ENCODE measurements around the gene CDC6. TPM values are rescaled to one million over a fixed set of nuclear protein-coding genes. Genes with fewer than 3 reads are reported as not detected.

CDC6 gene
- total and polyA plus RNA-seq, 12 donors: 0.49 to 3.0 (median 0.86) TPM

DNA sequence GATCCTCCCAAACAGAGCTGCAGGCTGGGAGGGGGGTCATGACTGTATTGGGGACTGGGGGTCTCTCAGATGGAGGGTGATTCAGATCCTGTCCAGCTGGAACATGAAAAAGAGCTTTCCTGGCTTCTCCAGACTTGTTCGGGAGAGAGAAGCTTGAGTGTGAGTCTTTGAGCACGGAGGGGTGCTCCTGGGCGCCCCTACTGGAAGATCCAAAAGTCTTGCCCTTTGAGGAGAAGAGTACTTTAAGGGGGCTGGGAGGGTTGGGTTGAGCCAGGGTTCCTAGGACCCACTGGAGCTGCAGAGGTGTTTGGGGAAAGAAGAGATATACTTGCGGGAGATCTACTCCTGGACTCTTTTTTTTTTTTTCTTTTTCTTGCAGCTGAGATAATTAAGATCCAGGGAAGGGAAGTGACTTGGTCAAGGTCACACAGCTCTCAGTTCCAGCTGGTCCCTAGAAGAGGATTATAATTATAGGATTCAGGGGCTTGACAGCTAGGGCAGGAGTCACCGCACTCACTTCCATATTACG, 29.7 kb downstream of the CDC6 start:
- TF ChIP-seq, protein P1, sequence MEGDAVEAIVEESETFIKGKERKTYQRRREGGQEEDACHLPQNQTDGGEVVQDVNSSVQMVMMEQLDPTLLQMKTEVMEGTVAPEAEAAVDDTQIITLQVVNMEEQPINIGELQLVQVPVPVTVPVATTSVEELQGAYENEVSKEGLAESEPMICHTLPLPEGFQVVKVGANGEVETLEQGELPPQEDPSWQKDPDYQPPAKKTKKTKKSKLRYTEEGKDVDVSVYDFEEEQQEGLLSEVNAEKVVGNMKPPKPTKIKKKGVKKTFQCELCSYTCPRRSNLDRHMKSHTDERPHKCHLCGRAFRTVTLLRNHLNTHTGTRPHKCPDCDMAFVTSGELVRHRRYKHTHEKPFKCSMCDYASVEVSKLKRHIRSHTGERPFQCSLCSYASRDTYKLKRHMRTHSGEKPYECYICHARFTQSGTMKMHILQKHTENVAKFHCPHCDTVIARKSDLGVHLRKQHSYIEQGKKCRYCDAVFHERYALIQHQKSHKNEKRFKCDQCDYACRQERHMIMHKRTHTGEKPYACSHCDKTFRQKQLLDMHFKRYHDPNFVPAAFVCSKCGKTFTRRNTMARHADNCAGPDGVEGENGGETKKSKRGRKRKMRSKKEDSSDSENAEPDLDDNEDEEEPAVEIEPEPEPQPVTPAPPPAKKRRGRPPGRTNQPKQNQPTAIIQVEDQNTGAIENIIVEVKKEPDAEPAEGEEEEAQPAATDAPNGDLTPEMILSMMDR (IDR thresholded peaks at IDR 0.05): peak; percentile 47 to 72 (median 59)
- 4 to 7% methylated on average over 6 of the region's 6 CpGs for WGBS, 2 donors
- Histone ChIP-seq H3K27me3 (no peaks in the 10 kb centered on the region), H3K4me3 (peak overlapping the region; percentile 7 to 100 (median 94)), H3K27ac (peak overlapping the region; percentile 66 to 98 (median 96)), H3K9me3 (no peaks in the 10 kb centered on the region), H3K36me3 (no peaks in the 10 kb centered on the region), H3K4me1 (peaks cover 48 to 96% (median 90%) of the 10 kb centered on the region in 9 donors)
- DNase-seq: peak in 1 of 2 donors; percentile 65
- intact Hi-C loops (cut with DNase I): loop anchor here in 1 of 10 donors (2.0 kb wide), 1 partner anchor 25 kb away; no protein-coding TSS in a partner anchor
- peak in 6 of 8 donors; percentile 13 to 51 (median 27) for ATAC-seq

DNA sequence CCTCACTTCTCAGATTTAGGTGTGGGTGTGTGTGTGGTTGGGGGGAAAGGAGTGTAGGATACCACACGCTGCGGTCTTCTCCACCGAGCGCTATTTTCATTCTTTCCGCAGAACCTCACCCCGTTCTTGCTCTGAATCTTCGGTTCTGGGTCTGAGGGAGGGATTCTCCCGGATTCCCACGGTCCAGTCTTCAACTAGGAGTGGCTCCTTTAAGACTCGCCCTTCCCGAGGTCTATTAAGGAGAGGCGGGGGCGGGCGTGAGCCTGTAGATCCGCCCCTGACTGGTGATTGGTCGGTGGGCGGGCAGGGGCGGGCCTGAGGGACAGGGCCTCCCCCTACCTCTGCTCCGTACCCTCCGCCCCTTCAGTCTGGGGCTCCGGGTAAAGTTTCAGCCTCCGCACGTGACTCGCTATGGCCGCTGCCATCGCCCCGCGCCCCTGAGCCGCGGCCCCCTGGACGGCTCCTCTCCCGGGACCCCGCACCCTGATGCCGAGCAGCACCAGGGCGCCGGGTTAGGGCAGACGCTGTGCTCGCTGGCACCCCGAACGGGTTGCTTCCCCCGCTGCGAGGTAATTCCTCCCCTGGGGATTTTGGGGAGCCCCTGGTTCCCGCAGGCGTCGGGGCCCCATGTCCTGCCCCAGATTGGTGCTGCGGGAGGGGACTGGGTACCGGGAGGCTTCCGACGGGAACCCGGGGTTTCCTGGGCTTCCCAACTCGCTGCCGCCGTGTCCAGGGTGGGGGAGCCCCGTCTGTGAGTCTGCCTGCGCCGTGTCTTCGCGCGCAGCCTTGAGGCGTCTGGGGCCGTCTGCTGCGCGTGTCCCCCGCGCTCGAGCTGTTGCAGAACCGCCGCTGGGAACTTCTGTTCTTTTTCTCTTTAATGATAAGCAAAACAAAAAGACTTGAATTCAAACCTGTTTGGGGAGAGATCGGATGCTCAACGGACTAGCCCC, 30.5 kb downstream of the CDC6 start:
- Histone ChIP-seq H3K36me3 (no peaks in the 10 kb centered on the region), H3K27me3 (no peaks in the 10 kb centered on the region), H3K4me1 (peaks cover 47 to 96% (median 88%) of the 10 kb centered on the region in 9 donors), H3K4me3 (peak overlapping the region; percentile 75 to 100 (median 94)), H3K27ac (peak overlapping the region; percentile 83 to 98 (median 96)), H3K9me3 (no peaks in the 10 kb centered on the region)
- intact Hi-C loops (cut with DNase I): loop anchor here in 3 of 10 donors (2.0 kb wide), 3 partner anchors 23 to 29 kb away; no protein-coding TSS in a partner anchor
- DNase-seq: peak; percentile 94 to 96
- ATAC-seq: peak; percentile 86 to 93 (median 91)
- TF ChIP-seq, protein P1 (IDR thresholded peaks at IDR 0.05): peak in 1 of 9 donors; percentile 11
- WGBS, 2 donors: 0% methylated on average over 67 to 70 of the region's 70 CpGs

DNA sequence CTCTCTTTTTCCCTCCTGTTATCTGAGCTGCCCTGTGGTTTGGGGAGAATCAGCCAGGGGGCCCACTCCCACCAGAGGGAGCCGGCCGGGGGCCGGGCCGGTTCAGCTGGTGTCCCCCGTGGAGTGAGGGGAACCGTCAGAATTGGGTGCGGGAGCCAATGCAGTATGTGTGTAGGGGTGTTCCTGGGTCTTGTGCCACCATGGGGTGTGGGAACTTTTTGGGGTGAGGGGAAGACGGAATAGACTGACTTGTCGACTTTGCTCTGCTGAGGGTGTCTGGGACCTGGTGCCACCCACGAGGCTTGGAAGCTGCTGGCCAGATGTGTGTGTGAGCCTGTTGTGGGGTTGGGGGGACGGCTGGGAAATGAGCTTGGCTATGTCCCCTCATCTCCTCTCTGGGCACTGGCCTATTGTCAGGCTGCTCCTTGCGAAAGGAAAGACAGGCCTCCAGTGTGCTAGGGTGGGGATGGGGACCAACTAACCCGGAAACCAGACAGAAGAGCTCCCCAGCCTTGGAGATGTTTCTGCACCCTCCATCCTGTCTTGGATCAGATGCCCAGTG, 31.2 kb downstream of the CDC6 start:
- Histone ChIP-seq H3K27me3 (no peaks in the 10 kb centered on the region), H3K4me1 (peaks cover 51 to 96% (median 88%) of the 10 kb centered on the region in 9 donors), H3K4me3 (peak overlapping the region; percentile 75 to 100 (median 94)), H3K27ac (peak overlapping the region; percentile 83 to 98 (median 96)), H3K9me3 (no peaks in the 10 kb centered on the region), H3K36me3 (no peaks in the 10 kb centered on the region)
- DNase-seq (peak in 1 of 2 donors; percentile 20), ATAC-seq (no peak)
- intact Hi-C loops (cut with DNase I): loop anchor here in 2 of 10 donors (2.0 kb wide), 2 partner anchors 22 to 28 kb away; no protein-coding TSS in a partner anchor
- 4 to 5% methylated on average over 13 of the region's 13 CpGs for WGBS, 2 donors
- TF ChIP-seq, protein P1 (IDR thresholded peaks at IDR 0.05): peak in 3 of 9 donors; percentile 22 to 32 (median 30)
